SK-N-SH (cell line): ENCODE data around the gene TESMIN.

Experiments
- CHD2 ChIP-seq: fragments of 150-350 bp; IDR thresholded peaks from 2 replicates; pipeline ENCODE4 v1.6.1; 2018; ENCODE audit warnings: low read length; ENCODE audit not compliant: partially characterized antibody
- CTCF ChIP-seq: fragments of 200-600 bp; sonication (generic); IDR thresholded peaks from 2 replicates; pipeline ENCODE4 v1.6.1; 2017; ENCODE audit warnings: antibody characterized with exemption, mild to moderate bottlenecking, moderate library complexity
- EP300 ChIP-seq, 2 experiments: IDR thresholded peaks; 2 replicates each; pipeline versions ENCODE4 v1.4.0 to v1.6.1; 2012; ENCODE audit warnings: borderline replicate concordance in 1 of 2, low read depth in 1 of 2, low read length in 1 of 2
- TEAD4 ChIP-seq: IDR thresholded peaks from 2 replicates; pipeline ENCODE4 v1.4.0; 2012; ENCODE audit warnings: mild to moderate bottlenecking, borderline replicate concordance; ENCODE audit not compliant: insufficient read depth
- USF1 ChIP-seq: IDR thresholded peaks from 2 replicates; pipeline ENCODE4 v1.4.0; 2012; ENCODE audit warnings: low read depth, borderline replicate concordance

DNA sequence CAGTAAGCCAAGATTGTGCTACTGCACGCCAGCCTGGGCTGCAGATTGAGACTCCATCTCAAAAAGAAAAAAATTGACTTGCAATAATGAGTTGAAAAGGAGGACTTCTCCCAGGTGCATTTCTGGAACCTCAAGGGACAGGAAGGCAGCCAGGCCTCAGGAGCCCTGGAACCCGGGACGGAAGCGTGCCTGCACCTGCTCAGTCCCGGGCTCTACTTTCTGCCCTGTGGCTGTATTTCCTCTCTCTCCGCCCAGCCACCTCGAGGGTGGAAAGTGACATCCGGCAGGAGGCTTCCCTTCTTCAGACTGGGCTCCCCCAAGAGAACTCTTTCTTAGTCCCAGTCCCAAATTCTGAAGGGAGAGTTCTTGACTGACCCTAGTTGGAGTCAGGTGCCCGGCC is 87.2 kb downstream of the TESMIN start:
- TF ChIP-seq CTCF: no peak
- no peak for TF ChIP-seq CHD2
- TF ChIP-seq EP300 (IDR thresholded peaks at IDR 0.05; ENCODE audit: borderline replicate concordance in 1 of 2, low read depth in 1 of 2, low read length in 1 of 2): no peak
- TF ChIP-seq USF1: no peak
- no peak for TF ChIP-seq TEAD4
